Panc1 (cell line): Measurements from ENCODE around the gene RPL28. TPM values are rescaled to one million over a fixed set of nuclear protein-coding genes. Genes with fewer than 3 reads are reported as not detected.

ENCODE experiments used
- ATAC-seq: fragments of 200-7000 bp; cut with Tn5 transposase; 2 replicates; pipeline ENCODE4 v1.9.1; 2020; ENCODE audit warnings: mild to moderate bottlenecking, moderate library complexity
- BruUV-seq: library from RNA; stranded (reverse); fragments of 400-500 nt; replicated peaks from 2 replicates; lab custom pipeline; 2021; lab: Mats Ljungman, UMichigan
- CTCF ChIA-PET: fragments of 300-600 bp; sonication (Branson Sonifier 250); formaldehyde crosslinking; loops from one replicate; lab custom pipeline; 2022; ENCODE audit warnings: antibody characterized with exemption; lab: Charles Lee
- POLR2A ChIA-PET: fragments of 300-600 bp; sonication (Branson Sonifier 250); formaldehyde crosslinking; loops from one replicate; lab custom pipeline; 2022; ENCODE audit warnings: antibody characterized with exemption; lab: Charles Lee
- DNase-seq: peaks from one replicate; pipeline ENCODE4 v3.0.0-alpha.2; 2010; ENCODE audit warnings: low read depth, low spot score
- H3K27ac ChIP-seq: 2 replicates; pipeline ENCODE4 v1.5.1; 2011; ENCODE audit warnings: mild to moderate bottlenecking, low read length, inconsistent platforms
- H3K27me3 ChIP-seq: fragments of 200-500 bp; sonication (Bioruptor generic); 2 replicates; pipeline ENCODE4 v1.6.0; 2014; ENCODE audit warnings: low read length, inconsistent platforms; ENCODE audit not compliant: control insufficient read depth, insufficient read depth
- H3K36me3 ChIP-seq: fragments of 200-500 bp; sonication (Bioruptor generic); 2 replicates; pipeline ENCODE4 v1.5.1; 2014; ENCODE audit warnings: inconsistent platforms, mild to moderate bottlenecking, low read length, moderate library complexity; ENCODE audit not compliant: control insufficient read depth, insufficient read depth
- H3K4me1 ChIP-seq: 2 replicates; pipeline ENCODE4 v1.5.1; 2011; ENCODE audit warnings: inconsistent platforms, mild to moderate bottlenecking, low read length, moderate library complexity; ENCODE audit not compliant: control insufficient read depth, insufficient read depth
- H3K4me3 ChIP-seq, 2 experiments: 2 replicates each; pipeline ENCODE4 v1.5.1; 2011 to 2012; ENCODE audit warnings: low read depth in 2 of 2, low read length in 2 of 2, mild to moderate bottlenecking in 2 of 2, inconsistent platforms in 1 of 2, moderate library complexity in 1 of 2
- H3K9me3 ChIP-seq: fragments of 200-500 bp; sonication (Bioruptor generic); 2 replicates; pipeline ENCODE4 v1.5.1; 2014; ENCODE audit warnings: low read depth, mild to moderate bottlenecking, inconsistent platforms, low read length, moderate library complexity; ENCODE audit not compliant: control insufficient read depth, insufficient read depth
- CTCF ChIP-seq: fragments of 450-650 bp; IDR thresholded peaks from 2 replicates; pipeline ENCODE4 v1.5.1; 2017; ENCODE audit warnings: mild to moderate bottlenecking
- POLR2AphosphoS5 ChIP-seq: IDR thresholded peaks from 2 replicates; pipeline ENCODE4 v1.6.1; 2012; ENCODE audit warnings: mild to moderate bottlenecking, low read depth, low read length, moderate library complexity
- REST ChIP-seq, 2 experiments: IDR thresholded peaks; 2 replicates each; pipeline ENCODE4 v1.6.1; 2011 to 2012; ENCODE audit warnings: low read depth in 2 of 2, control low read depth in 1 of 2, low read length in 1 of 2, mild to moderate bottlenecking in 1 of 2, moderate library complexity in 1 of 2; ENCODE audit not compliant: insufficient read depth in 1 of 2
- SIN3A ChIP-seq: IDR thresholded peaks from 2 replicates; pipeline ENCODE4 v1.6.1; 2012; ENCODE audit warnings: low read depth, mild to moderate bottlenecking, low read length, moderate library complexity, borderline replicate concordance; ENCODE audit not compliant: insufficient read depth
- TCF7L2 ChIP-seq: IDR thresholded peaks from 2 replicates; pipeline ENCODE4 v1.6.1; 2011; ENCODE audit warnings: mild to moderate bottlenecking, low read depth, low read length, inconsistent platforms
- in situ Hi-C: cut with HindIII; loops from 2 replicates; pipeline ENCODE4 v1.10.0; 2016; ENCODE audit warnings: low sequenced_read_pairs, low pct_unique_long_range_greater_than_20kb
- intact Hi-C: fragments of 100-400 bp; cut with micrococcal nuclease; formaldehyde crosslinking; loops from one replicate; pipeline ENCODE4 v1.10.0; 2022; ENCODE audit not compliant: unreplicated experiment
- total RNA-seq: library from RNA; stranded (reverse); gene quantifications from one replicate; pipeline ENCODE4 v1.2.1, GENCODE V29; 2021; ENCODE audit not compliant: unreplicated experiment

The RPL28 gene
- total RNA-seq, 1 experiment from 2014 or later, result 2,154 TPM

- DNase-seq (no peak), ATAC-seq (no peak)
- H3K4me1 ChIP-seq, result no peaks in the 10 kb centered on the region
- H3K4me3 ChIP-seq, result no peak overlapping the region
- ChIA-PET POLR2A (no interaction called here), CTCF (no interaction called here)
- BruUV-seq, result no TSS peak
- in situ Hi-C loops, result no loop called here
- H3K36me3 ChIP-seq, result no peaks in the 10 kb centered on the region
- no peaks in the 10 kb centered on the region for H3K9me3 ChIP-seq
- H3K27me3 ChIP-seq, result no peaks in the 10 kb centered on the region
- intact Hi-C loops, result no loop called here
- H3K27ac ChIP-seq, result no peak overlapping the region
- no peak for TF ChIP-seq TCF7L2
- no peak for TF ChIP-seq SIN3A
- TF ChIP-seq POLR2AphosphoS5, result no peak
- no peak for TF ChIP-seq REST (IDR thresholded peaks at IDR 0.05; ENCODE audit: insufficient read depth in 1 of 2, low read depth in 2 of 2, low read length in 1 of 2)
- TF ChIP-seq CTCF, result no peak
These were observed 48.7 kb downstream of the RPL28 start for GRCh38 chr19:55434356-55434919.

GRCh38 chr19:55435020-55435419 lies 49.3 kb downstream of the RPL28 start:
- intact Hi-C loops, result no loop called here
- ChIA-PET CTCF (interaction anchor here (0.7 kb wide), 1 partner anchor 650 kb away, joined by 4 read pairs; no protein-coding TSS in a partner anchor), POLR2A (no interaction called here)
- no peak for ATAC-seq
- no peak for DNase-seq
- in situ Hi-C loops, result no loop called here
- Histone ChIP-seq H3K36me3 (no peaks in the 10 kb centered on the region), H3K27ac (no peak overlapping the region), H3K9me3 (no peaks in the 10 kb centered on the region), H3K27me3 (no peaks in the 10 kb centered on the region), H3K4me3 (no peak overlapping the region), H3K4me1 (no peaks in the 10 kb centered on the region)
- TF ChIP-seq TCF7L2, result no peak
- no peak for TF ChIP-seq POLR2AphosphoS5
- TF ChIP-seq REST (IDR thresholded peaks at IDR 0.05; ENCODE audit: insufficient read depth in 1 of 2, low read depth in 2 of 2, low read length in 1 of 2), result no peak
- no peak for TF ChIP-seq CTCF
- BruUV-seq, result no TSS peak
